Hair follicular keratinocyte (primary cell): ENCODE measurements around the gene PHF10. TPM values are rescaled to one million over a fixed set of nuclear protein-coding genes. Genes with fewer than 3 reads are reported as not detected.

Experiments
- total RNA-seq: library from RNA; depleted of rRNA; stranded (reverse); fragments of >200 nt; gene quantifications from 2 replicates; pipeline ENCODE4 v1.2.3, GENCODE V29; 2015

Gene PHF10
- 7.5 and 9.3 TPM in 2 replicates for total RNA-seq

GRCh38 chr6:169724494-169725124 is at the start of gene PHF10:
Gene PHF10 (minus strand): TSS chr6:169724500. CDS start chr6:169723931, 569 bp downstream.

GRCh38 chr6:169751242-169752073 is 27.2 kb upstream of the PHF10 start, which contains the start of the genes DYNLT2 and ERMARD:
Gene DYNLT2 (minus strand): TSS chr6:169751572. CDS start chr6:169751458, 114 bp downstream.
Gene ERMARD (plus strand): TSS chr6:169751622. CDS start chr6:169751658, 36 bp downstream.

GRCh38 chr6:169701954-169702839 is 22.1 kb downstream of the PHF10 start, which contains the start of the genes C6orf120 and WDR27:
Gene C6orf120 (plus strand): TSS chr6:169702126. CDS start chr6:169702460, 334 bp downstream.
Gene WDR27 (minus strand): TSS chr6:169702029. CDS start chr6:169689005, 13,024 bp downstream.

Other genes with a start within 250 kb of the PHF10 start
- 9.2 and 10.6 TPM in 2 replicates for gene WDR27, start 22.5 kb downstream of the PHF10 start, total RNA-seq
- gene C6orf120, start 22.4 kb downstream of the PHF10 start, total RNA-seq, result 20.5 and 24.0 TPM in 2 replicates
- gene DYNLT2, start 27.1 kb upstream of the PHF10 start, total RNA-seq, result 0.34 and 0.94 TPM in 2 replicates
- gene ERMARD, start 27.1 kb upstream of the PHF10 start, total RNA-seq, result 16.1 and 16.8 TPM in 2 replicates